Spleen (tissue), 11 donors: ENCODE data around the gene HIP1. TPM values are rescaled to one million over a fixed set of nuclear protein-coding genes. Genes with fewer than 3 reads are reported as not detected.
A peak's percentile ranks its signal among the peaks of the same experiment; 100 is the strongest.

ENCODE experiments used
- DNase-seq: peaks from one replicate; pipeline ENCODE4 v3.0.0-alpha.2; 2020
- H3K27ac ChIP-seq, 8 donors: fragments of 200-600 bp; sonication (generic) in 7 of 8; 1 replicate in 4 of 8; 2 replicates in 4 of 8; pipeline versions ENCODE4 v1.5.0 to v1.8.0; 2016 to 2021; ENCODE audit warnings: inconsistent platforms in 4 of 8, mild to moderate bottlenecking in 4 of 8, moderate library complexity in 1 of 8
- H3K27me3 ChIP-seq, 7 donors: fragments of 200-600 bp; sonication (generic) in 6 of 7; replicated peaks in 1 of 7; 1 replicate in 4 of 7; 2 replicates in 3 of 7; pipeline versions ENCODE4 v1.5.0 to v1.8.0; 2016 to 2021; ENCODE audit warnings: inconsistent platforms in 3 of 7, mild to moderate bottlenecking in 1 of 7
- H3K36me3 ChIP-seq, 6 donors: fragments of 200-600 bp; sonication (generic) in 5 of 6; 1 replicate in 4 of 6; 2 replicates in 2 of 6; pipeline versions ENCODE4 v1.5.0 to v1.8.0; 2016 to 2021; ENCODE audit warnings: inconsistent platforms in 2 of 6
- H3K4me1 ChIP-seq, 6 donors: fragments of 200-600 bp; sonication (generic) in 5 of 6; 1 replicate in 3 of 6; 2 replicates in 3 of 6; pipeline versions ENCODE4 v1.5.0 to v1.8.0; 2016 to 2021; ENCODE audit warnings: inconsistent platforms in 3 of 6
- H3K4me3 ChIP-seq, 8 donors: fragments of 200-600 bp; sonication (generic) in 7 of 8; 1 replicate in 4 of 8; 2 replicates in 4 of 8; pipeline versions ENCODE4 v1.5.0 to v1.8.0; 2016 to 2021; ENCODE audit warnings: inconsistent platforms in 4 of 8, mild to moderate bottlenecking in 4 of 8, moderate library complexity in 2 of 8
- H3K9me3 ChIP-seq, 8 donors: fragments of 200-600 bp; sonication (generic) in 7 of 8; 1 replicate in 4 of 8; 2 replicates in 4 of 8; pipeline versions ENCODE4 v1.5.0 to v1.8.0; 2016 to 2021; ENCODE audit warnings: inconsistent platforms in 4 of 8
- POLR2A ChIP-seq, 3 donors: fragments of 450-650 bp; IDR thresholded peaks; one replicate each; pipeline ENCODE4 v1.5.1; 2017; ENCODE audit warnings: antibody characterized with exemption in 3 of 3, mild to moderate bottlenecking in 1 of 3
- POLR2AphosphoS5 ChIP-seq, 3 donors: sonication (generic); formaldehyde crosslinking; IDR thresholded peaks; one replicate each; pipeline ENCODE4 v1.5.1; 2017; ENCODE audit warnings: antibody characterized with exemption in 3 of 3
- WGBS, 5 donors: extraction: QIAGEN DNeasy Blood & Tissue Kit in 3 of 5; methylation state at CpG; one replicate each; pipeline versions ENCODE4 v1.1.5 to v1.1.7; 2013 to 2018; 5-methylcytosine and 5-hydroxymethylcytosine counted together
- intact Hi-C: fragments of 100-400 bp; cut with DNase I; formaldehyde crosslinking; loops from one replicate; pipeline ENCODE4 v1.15.0; 2023; ENCODE audit warnings: low total_unique reads
- polyA plus RNA-seq, 3 donors: library from polyadenylated mRNA; stranded (reverse); fragments of 200-250 nt; gene quantifications; one replicate each; pipeline ENCODE4 v1.2.1, GENCODE V29; 2013
- total RNA-seq, 7 donors: library from RNA; depleted of rRNA in 3 of 7; stranded (reverse); fragments of >200 nt in 3 of 7; fragmentation: NEBNext Ultra II Directional in 4 of 7; extraction: Animal tissue kit (Norgen Biotek cat#: 25700) in 4 of 7; gene quantifications; one replicate each; pipeline versions ENCODE4 v1.1.0 to v1.2.1, GENCODE V29; 2016 to 2021
- TF ChIP-seq, protein P1 (sequence below), 11 experiments: fragments of 200-600 bp in 7 of 11; fragments of 450-650 bp in 4 of 11; sonication (generic) in 4 of 11; IDR thresholded peaks in 8 of 11; conservative IDR thresholded peaks in 3 of 11; 1 replicate in 7 of 11; 2 replicates in 4 of 11; pipeline versions ENCODE4 v1.4.0 to v1.8.0; 2016 to 2021; ENCODE audit warnings: antibody characterized with exemption in 11 of 11, inconsistent platforms in 4 of 11, mild to moderate bottlenecking in 1 of 11
- donor health status: healthy with polysubstance abuse.
- donor health status: DM: no; HTN: no; CAD: no; lungs with moderate emphysema.
- donor health status: DM: no; HTN: no; CAD: no.
- donor health status: Bipolar disorder and iron deficiency.
- donor health status: healthy.
- donor health status: DM: no; HTN: no; CAD: no.
- donor health status: DM: yes; HTN: yes; CAD: no.

The HIP1 gene
- total and polyA plus RNA-seq, 10 donors = 3.4 to 52.6 (median 35.1) TPM

DNA sequence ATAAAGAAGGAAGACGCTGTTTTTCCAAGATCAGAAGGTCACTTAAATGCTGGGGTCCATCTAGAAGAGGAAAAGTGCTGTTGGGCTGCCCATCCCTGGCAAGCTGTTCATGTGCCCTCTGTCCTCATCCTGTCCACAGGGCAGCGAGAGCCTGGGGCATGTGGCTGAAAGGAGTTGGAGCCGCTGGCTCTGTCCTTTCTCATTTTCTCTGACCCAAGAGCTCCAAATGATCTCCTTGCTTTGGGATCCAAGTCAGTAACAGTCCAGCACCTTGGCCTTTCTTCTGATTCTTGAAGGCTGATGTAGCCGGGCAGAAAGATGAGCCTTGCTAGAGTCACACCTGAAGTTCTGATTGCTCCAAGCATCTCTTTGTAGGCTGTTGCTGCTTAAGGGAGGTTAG, 202.2 kb downstream of the HIP1 start:
- no peak for DNase-seq
- WGBS, 5 donors = 95 to 98% (median 97%) methylated on average over 4 of the region's 4 CpGs
- Histone ChIP-seq H3K27me3 (no peaks in the 10 kb centered on the region), H3K27ac (no peak overlapping the region), H3K4me3 (no peak overlapping the region), H3K36me3 (peaks cover 0 to 71% (median 38%) of the 10 kb centered on the region in 6 donors), H3K4me1 (peaks cover 0 to 14% (median 6%) of the 10 kb centered on the region in 6 donors), H3K9me3 (no peaks in the 10 kb centered on the region)
- TF ChIP-seq POLR2AphosphoS5 (IDR thresholded peaks at IDR 0.05) = no peak
- no peak for TF ChIP-seq POLR2A (IDR thresholded peaks at IDR 0.05)
- TF ChIP-seq, protein P1, sequence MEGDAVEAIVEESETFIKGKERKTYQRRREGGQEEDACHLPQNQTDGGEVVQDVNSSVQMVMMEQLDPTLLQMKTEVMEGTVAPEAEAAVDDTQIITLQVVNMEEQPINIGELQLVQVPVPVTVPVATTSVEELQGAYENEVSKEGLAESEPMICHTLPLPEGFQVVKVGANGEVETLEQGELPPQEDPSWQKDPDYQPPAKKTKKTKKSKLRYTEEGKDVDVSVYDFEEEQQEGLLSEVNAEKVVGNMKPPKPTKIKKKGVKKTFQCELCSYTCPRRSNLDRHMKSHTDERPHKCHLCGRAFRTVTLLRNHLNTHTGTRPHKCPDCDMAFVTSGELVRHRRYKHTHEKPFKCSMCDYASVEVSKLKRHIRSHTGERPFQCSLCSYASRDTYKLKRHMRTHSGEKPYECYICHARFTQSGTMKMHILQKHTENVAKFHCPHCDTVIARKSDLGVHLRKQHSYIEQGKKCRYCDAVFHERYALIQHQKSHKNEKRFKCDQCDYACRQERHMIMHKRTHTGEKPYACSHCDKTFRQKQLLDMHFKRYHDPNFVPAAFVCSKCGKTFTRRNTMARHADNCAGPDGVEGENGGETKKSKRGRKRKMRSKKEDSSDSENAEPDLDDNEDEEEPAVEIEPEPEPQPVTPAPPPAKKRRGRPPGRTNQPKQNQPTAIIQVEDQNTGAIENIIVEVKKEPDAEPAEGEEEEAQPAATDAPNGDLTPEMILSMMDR (IDR thresholded peaks at IDR 0.05 in 8 of 11, conservative IDR thresholded peaks at IDR 0.05 in 3 of 11) = no peak
- intact Hi-C loops = no loop called here

DNA sequence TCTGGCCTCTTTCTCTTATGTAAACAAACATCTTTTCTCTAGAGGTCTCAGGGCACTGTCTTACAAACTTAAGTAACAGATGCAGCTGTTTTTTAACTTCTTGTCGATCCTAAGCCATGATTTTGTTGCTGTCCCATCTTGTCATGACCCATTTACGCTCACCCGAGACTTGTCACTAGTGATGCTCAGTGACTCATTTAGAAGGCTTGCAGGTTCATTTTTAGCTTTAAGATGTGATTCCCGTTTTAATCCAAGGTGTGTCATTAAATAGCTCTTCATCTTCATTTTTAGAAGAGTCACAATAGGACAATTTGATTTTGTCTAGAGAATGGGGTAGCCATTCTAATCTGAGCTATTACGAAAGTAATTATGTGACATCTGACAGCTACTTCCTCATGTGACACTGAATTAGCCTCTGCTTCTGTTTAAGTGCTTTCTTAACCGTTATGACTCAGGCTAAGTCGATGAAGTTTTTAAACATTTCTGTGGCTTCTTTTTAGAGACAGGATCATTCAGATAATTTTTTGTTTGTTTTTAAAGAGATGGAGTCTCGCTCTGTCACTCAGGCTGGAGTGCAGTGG, 203.9 kb downstream of the HIP1 start:
- peak overlapping the region in 7 of 8 donors; percentile 22 to 67 (median 51) for H3K27ac ChIP-seq
- WGBS, 5 donors = 37 to 54% (median 48%) methylated on average over 8 of the region's 8 CpGs
- H3K36me3 ChIP-seq = peaks cover 0 to 54% (median 30%) of the 10 kb centered on the region in 6 donors
- H3K27me3 ChIP-seq = no peaks in the 10 kb centered on the region
- H3K9me3 ChIP-seq = no peaks in the 10 kb centered on the region
- DNase-seq = no peak
- H3K4me1 ChIP-seq = peaks cover 0 to 14% (median 6%) of the 10 kb centered on the region in 6 donors
- no peak overlapping the region for H3K4me3 ChIP-seq
- intact Hi-C loops = no loop called here
- TF ChIP-seq, protein P1 (IDR thresholded peaks at IDR 0.05 in 8 of 11, conservative IDR thresholded peaks at IDR 0.05 in 3 of 11) = no peak
- no peak for TF ChIP-seq POLR2AphosphoS5 (IDR thresholded peaks at IDR 0.05)
- no peak for TF ChIP-seq POLR2A (IDR thresholded peaks at IDR 0.05)

DNA sequence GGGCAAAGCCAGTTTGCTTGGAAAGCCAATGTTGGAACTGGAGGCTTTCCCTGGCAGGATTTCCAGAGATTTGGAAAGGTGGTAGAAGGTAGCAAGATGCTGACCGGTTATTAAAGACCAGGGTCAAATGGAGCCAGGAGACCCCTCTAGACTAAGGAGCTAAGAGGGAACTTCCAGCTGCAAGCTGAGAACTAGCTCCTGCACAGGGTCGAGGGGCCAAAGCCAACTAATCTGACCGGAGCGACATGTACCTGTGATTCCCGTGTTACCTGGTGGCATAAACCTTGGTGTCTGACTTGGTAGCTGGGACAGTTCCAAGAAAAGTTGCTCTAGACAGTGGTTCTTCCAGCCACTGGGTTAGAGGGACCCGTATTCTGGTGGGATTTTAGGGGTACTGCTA, 204.8 kb downstream of the HIP1 start:
- H3K9me3 ChIP-seq = no peaks in the 10 kb centered on the region
- intact Hi-C loops = no loop called here
- H3K4me1 ChIP-seq = peaks cover 0 to 14% (median 6%) of the 10 kb centered on the region in 6 donors
- H3K4me3 ChIP-seq = no peak overlapping the region
- TF ChIP-seq POLR2AphosphoS5 (IDR thresholded peaks at IDR 0.05) (no peak), POLR2A (IDR thresholded peaks at IDR 0.05) (no peak)
- TF ChIP-seq, protein P1 (IDR thresholded peaks at IDR 0.05 in 8 of 11, conservative IDR thresholded peaks at IDR 0.05 in 3 of 11) = no peak
- H3K36me3 ChIP-seq = peaks cover 0 to 46% (median 25%) of the 10 kb centered on the region in 6 donors
- no peaks in the 10 kb centered on the region for H3K27me3 ChIP-seq
- no peak overlapping the region for H3K27ac ChIP-seq
- WGBS, 5 donors = 93 to 96% (median 95%) methylated on average over 6 of the region's 6 CpGs
- no peak for DNase-seq

DNA sequence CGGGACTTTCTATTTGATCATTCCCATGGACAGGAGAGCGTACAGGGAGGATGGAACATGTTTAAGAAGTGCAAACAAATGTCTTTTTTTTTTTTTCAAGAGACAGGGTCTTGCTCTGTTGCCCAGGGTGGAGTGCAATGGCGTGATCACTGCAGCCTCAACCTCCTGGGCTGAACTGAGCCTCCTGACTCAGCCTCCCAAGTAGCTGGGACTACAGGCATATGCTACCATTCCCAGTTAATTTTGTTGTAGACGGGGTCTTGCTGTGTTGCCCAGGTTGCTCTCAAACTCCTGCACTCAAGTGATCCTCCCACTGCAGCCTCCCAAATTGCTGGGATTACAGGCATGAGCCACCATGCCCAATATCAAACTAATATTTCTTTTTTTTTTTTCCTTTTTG, 206.1 kb downstream of the HIP1 start:
- Histone ChIP-seq H3K27ac (no peak overlapping the region), H3K9me3 (no peaks in the 10 kb centered on the region), H3K4me1 (peaks cover 0 to 22% (median 10%) of the 10 kb centered on the region in 6 donors), H3K36me3 (peaks cover 0 to 33% (median 15%) of the 10 kb centered on the region in 6 donors), H3K4me3 (no peak overlapping the region), H3K27me3 (no peaks in the 10 kb centered on the region)
- intact Hi-C loops = no loop called here
- TF ChIP-seq, protein P1 (IDR thresholded peaks at IDR 0.05 in 8 of 11, conservative IDR thresholded peaks at IDR 0.05 in 3 of 11) = no peak
- TF ChIP-seq POLR2AphosphoS5 (IDR thresholded peaks at IDR 0.05) = no peak
- no peak for TF ChIP-seq POLR2A (IDR thresholded peaks at IDR 0.05)
- 97 to 100% (median 97%) methylated on average over 4 of the region's 4 CpGs for WGBS, 5 donors
- no peak for DNase-seq
